Neural cell (in vitro differentiated cells): ENCODE data around the gene IREB2.

Experiments used
- EZH2 ChIP-seq: fragments of 200-600, 300-800 bp; shearing (Covaris generic), sonication (generic); IDR thresholded peaks from 2 replicates; pipeline ENCODE4 v1.6.1; 2014; ENCODE audit warnings: antibody characterized with exemption, low read length, borderline replicate concordance, mild to moderate bottlenecking; ENCODE audit not compliant: insufficient read depth, poor library complexity, severe bottlenecking
- TAF1 ChIP-seq: IDR thresholded peaks from 2 replicates; pipeline ENCODE4 v1.6.1; 2012; ENCODE audit warnings: low read depth
- TF ChIP-seq, protein P1 (sequence below): IDR thresholded peaks from 2 replicates; pipeline ENCODE4 v1.6.1; 2012; ENCODE audit warnings: borderline replicate concordance
- TF ChIP-seq, protein P2 (sequence below): fragments of 450-650 bp; IDR thresholded peaks from 2 replicates; pipeline ENCODE4 v1.5.1; 2014; ENCODE audit warnings: antibody characterized with exemption, mild to moderate bottlenecking, moderate library complexity; ENCODE audit not compliant: poor library complexity, severe bottlenecking

DNA sequence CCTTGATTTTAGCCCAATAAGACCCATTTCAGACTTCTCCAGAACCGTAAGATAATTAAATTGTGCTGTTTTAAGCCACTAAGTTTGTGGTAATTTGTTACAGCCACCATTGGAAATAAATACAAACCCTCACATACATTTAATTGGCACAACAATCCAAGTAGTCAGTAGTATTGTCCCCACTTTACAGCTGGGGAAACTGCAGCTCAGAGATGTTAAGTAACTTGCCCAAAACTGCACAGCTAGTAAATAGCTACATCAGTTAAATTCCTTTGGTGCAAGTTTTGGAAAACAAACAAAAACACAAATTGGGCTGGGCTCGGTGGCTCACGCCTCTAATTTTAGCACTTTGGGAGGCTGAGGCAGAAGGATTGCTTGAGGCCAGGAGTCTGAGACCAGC lies 13.3 kb upstream of the IREB2 start:
- TF ChIP-seq, protein P1, sequence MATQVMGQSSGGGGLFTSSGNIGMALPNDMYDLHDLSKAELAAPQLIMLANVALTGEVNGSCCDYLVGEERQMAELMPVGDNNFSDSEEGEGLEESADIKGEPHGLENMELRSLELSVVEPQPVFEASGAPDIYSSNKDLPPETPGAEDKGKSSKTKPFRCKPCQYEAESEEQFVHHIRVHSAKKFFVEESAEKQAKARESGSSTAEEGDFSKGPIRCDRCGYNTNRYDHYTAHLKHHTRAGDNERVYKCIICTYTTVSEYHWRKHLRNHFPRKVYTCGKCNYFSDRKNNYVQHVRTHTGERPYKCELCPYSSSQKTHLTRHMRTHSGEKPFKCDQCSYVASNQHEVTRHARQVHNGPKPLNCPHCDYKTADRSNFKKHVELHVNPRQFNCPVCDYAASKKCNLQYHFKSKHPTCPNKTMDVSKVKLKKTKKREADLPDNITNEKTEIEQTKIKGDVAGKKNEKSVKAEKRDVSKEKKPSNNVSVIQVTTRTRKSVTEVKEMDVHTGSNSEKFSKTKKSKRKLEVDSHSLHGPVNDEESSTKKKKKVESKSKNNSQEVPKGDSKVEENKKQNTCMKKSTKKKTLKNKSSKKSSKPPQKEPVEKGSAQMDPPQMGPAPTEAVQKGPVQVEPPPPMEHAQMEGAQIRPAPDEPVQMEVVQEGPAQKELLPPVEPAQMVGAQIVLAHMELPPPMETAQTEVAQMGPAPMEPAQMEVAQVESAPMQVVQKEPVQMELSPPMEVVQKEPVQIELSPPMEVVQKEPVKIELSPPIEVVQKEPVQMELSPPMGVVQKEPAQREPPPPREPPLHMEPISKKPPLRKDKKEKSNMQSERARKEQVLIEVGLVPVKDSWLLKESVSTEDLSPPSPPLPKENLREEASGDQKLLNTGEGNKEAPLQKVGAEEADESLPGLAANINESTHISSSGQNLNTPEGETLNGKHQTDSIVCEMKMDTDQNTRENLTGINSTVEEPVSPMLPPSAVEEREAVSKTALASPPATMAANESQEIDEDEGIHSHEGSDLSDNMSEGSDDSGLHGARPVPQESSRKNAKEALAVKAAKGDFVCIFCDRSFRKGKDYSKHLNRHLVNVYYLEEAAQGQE, result no peak
- TF ChIP-seq, protein P2, sequence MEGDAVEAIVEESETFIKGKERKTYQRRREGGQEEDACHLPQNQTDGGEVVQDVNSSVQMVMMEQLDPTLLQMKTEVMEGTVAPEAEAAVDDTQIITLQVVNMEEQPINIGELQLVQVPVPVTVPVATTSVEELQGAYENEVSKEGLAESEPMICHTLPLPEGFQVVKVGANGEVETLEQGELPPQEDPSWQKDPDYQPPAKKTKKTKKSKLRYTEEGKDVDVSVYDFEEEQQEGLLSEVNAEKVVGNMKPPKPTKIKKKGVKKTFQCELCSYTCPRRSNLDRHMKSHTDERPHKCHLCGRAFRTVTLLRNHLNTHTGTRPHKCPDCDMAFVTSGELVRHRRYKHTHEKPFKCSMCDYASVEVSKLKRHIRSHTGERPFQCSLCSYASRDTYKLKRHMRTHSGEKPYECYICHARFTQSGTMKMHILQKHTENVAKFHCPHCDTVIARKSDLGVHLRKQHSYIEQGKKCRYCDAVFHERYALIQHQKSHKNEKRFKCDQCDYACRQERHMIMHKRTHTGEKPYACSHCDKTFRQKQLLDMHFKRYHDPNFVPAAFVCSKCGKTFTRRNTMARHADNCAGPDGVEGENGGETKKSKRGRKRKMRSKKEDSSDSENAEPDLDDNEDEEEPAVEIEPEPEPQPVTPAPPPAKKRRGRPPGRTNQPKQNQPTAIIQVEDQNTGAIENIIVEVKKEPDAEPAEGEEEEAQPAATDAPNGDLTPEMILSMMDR, result no peak
- TF ChIP-seq TAF1 (no peak), EZH2 (no peak)
